ENCODE measurements around the gene ARHGEF37. TPM values are rescaled to one million over a fixed set of nuclear protein-coding genes. Genes with fewer than 3 reads are reported as not detected.
A peak's percentile ranks its signal among the peaks of the same experiment; 100 is the strongest.

Gene ARHGEF37
- total and polyA plus RNA-seq, 9 of the 15 experiments (the other 6 are each of a cell fraction or from before 2014, with no cell fraction given) = 0.01 to 0.27 (median 0.05) TPM

GRCh38 chr5:149551227-149552037 is 29.9 kb upstream of the ARHGEF37 start, which contains the start of gene CSNK1A1 (continued):
- TF ChIP-seq SPI1 (IDR thresholded peaks at IDR 0.05; ENCODE audit: borderline replicate concordance, low read depth, low read length) (peak; percentile 67; the same call in 1 of the 2 replicates), E2F6 (IDR thresholded peaks at IDR 0.05; ENCODE audit: borderline replicate concordance in 1 of 2, extremely low read depth in 1 of 2, insufficient read depth in 1 of 2, insufficient read length in 1 of 2, low read depth in 1 of 2, low read length in 1 of 2, poor library complexity in 1 of 2, severe bottlenecking in 1 of 2) (peak; percentile 34 to 42), SOX6 (IDR thresholded peaks at IDR 0.05) (peak; percentile 18; the same call in 1 of the 2 replicates), STAG1 (CRISPR knock-in tag; IDR thresholded peaks at IDR 0.05; ENCODE audit: borderline replicate concordance) (no peak), SRF (CRISPR knock-in tag; IDR thresholded peaks at IDR 0.05) (peak in 1 of 2 experiments; percentile 45; a peak in 1 of 4 replicates), DNMT1 (IDR thresholded peaks at IDR 0.05) (peak; percentile 64; the same call in 1 of the 2 replicates), ETV5 (CRISPR knock-in tag; IDR thresholded peaks at IDR 0.05; ENCODE audit: low read depth) (peak; percentile 97), GTF2B (IDR thresholded peaks at IDR 0.05; ENCODE audit: extremely low read depth, insufficient read length) (no peak), RNF2 (IDR thresholded peaks at IDR 0.05) (0 out of 2 replicates have a peak, but pooled peaks have one; percentile 45), E2F8 (IDR thresholded peaks at IDR 0.05; ENCODE audit: low read depth, partially characterized antibody) (peak; percentile 49), POLR2H (tag; IDR thresholded peaks at IDR 0.05; ENCODE audit: low read depth) (peak; percentile 89), HMGN3 (IDR thresholded peaks at IDR 0.05; ENCODE audit: borderline replicate concordance, extremely low read depth, insufficient read length, low read depth, low read length) (peak; percentile 88), HDAC2 (IDR thresholded peaks at IDR 0.05) (peak; percentile 69; the same call in 1 of the 2 replicates)
- TF ChIP-seq, protein P1, sequence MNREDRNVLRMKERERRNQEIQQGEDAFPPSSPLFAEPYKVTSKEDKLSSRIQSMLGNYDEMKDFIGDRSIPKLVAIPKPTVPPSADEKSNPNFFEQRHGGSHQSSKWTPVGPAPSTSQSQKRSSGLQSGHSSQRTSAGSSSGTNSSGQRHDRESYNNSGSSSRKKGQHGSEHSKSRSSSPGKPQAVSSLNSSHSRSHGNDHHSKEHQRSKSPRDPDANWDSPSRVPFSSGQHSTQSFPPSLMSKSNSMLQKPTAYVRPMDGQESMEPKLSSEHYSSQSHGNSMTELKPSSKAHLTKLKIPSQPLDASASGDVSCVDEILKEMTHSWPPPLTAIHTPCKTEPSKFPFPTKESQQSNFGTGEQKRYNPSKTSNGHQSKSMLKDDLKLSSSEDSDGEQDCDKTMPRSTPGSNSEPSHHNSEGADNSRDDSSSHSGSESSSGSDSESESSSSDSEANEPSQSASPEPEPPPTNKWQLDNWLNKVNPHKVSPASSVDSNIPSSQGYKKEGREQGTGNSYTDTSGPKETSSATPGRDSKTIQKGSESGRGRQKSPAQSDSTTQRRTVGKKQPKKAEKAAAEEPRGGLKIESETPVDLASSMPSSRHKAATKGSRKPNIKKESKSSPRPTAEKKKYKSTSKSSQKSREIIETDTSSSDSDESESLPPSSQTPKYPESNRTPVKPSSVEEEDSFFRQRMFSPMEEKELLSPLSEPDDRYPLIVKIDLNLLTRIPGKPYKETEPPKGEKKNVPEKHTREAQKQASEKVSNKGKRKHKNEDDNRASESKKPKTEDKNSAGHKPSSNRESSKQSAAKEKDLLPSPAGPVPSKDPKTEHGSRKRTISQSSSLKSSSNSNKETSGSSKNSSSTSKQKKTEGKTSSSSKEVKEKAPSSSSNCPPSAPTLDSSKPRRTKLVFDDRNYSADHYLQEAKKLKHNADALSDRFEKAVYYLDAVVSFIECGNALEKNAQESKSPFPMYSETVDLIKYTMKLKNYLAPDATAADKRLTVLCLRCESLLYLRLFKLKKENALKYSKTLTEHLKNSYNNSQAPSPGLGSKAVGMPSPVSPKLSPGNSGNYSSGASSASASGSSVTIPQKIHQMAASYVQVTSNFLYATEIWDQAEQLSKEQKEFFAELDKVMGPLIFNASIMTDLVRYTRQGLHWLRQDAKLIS (CRISPR knock-in tag; IDR thresholded peaks at IDR 0.05) = peak; percentile 85; the same call in 1 of the 2 replicates
- TF ChIP-seq, protein P2, sequence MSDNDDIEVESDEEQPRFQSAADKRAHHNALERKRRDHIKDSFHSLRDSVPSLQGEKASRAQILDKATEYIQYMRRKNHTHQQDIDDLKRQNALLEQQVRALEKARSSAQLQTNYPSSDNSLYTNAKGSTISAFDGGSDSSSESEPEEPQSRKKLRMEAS (CRISPR knock-in tag; IDR thresholded peaks at IDR 0.05) = peak; percentile 81

Measured in K562 (cell line).